Transverse colon (tissue), 3 donors: Measurements from ENCODE around the gene OTOGL.

ENCODE experiments used
- CTCF ChIP-seq, 5 experiments: fragments of 200-600 bp in 3 of 5; fragments of 450-650 bp in 2 of 5; sonication (generic) in 3 of 5; IDR thresholded peaks; 1 replicate in 2 of 5; 2 replicates in 3 of 5; pipeline ENCODE4 v1.5.1; 2016 to 2017; ENCODE audit warnings: antibody characterized with exemption in 5 of 5, inconsistent platforms in 3 of 5, mild to moderate bottlenecking in 2 of 5, moderate library complexity in 1 of 5
- POLR2A ChIP-seq: fragments of 450-650 bp; IDR thresholded peaks from one replicate; pipeline ENCODE4 v1.6.1; 2016; ENCODE audit warnings: antibody characterized with exemption, mild to moderate bottlenecking, moderate library complexity

GRCh38 chr12:80271780-80272179, 172.4 kb downstream of the OTOGL start:
- TF ChIP-seq CTCF (IDR thresholded peaks at IDR 0.05) (no peak), POLR2A (no peak)
